Tibial artery (tissue), 4 donors: ENCODE results near the gene C1QTNF2.

Source experiments
- DNase-seq, 2 donors: peaks; one replicate each; pipeline ENCODE4 v3.0.0-alpha.2; 2019
- H3K27ac ChIP-seq, 2 donors: fragments of 200-600 bp; sonication (generic) in 1 of 2; 1 replicate in 1 of 2; 2 replicates in 1 of 2; pipeline ENCODE4 v1.5.1; 2018 to 2019; ENCODE audit warnings: mild to moderate bottlenecking in 1 of 2
- H3K27me3 ChIP-seq, 2 donors: fragments of 200-600 bp; sonication (generic) in 1 of 2; one replicate each; pipeline versions ENCODE4 v1.5.1 to v1.6.0; 2016 to 2019
- H3K36me3 ChIP-seq, 3 donors: fragments of 200-600 bp; sonication (generic) in 2 of 3; one replicate each; pipeline ENCODE4 v1.5.1; 2016 to 2019; ENCODE audit warnings: mild to moderate bottlenecking in 2 of 3
- H3K4me1 ChIP-seq, 4 donors: fragments of 200-600 bp; sonication (generic) in 2 of 4; 1 replicate in 3 of 4; 2 replicates in 1 of 4; pipeline ENCODE4 v1.5.1; 2016 to 2019
- H3K4me3 ChIP-seq, 2 donors: fragments of 200-600 bp; sonication (generic) in 1 of 2; 1 replicate in 1 of 2; 2 replicates in 1 of 2; pipeline ENCODE4 v1.5.1; 2018 to 2019; ENCODE audit warnings: mild to moderate bottlenecking in 2 of 2
- H3K9me3 ChIP-seq, 3 donors: fragments of 200-600 bp; sonication (generic) in 1 of 3; one replicate each; pipeline ENCODE4 v1.5.1; 2016 to 2019
- CTCF ChIP-seq, 2 experiments: fragments of 200-600 bp in 1 of 2; fragments of 450-650 bp in 1 of 2; IDR thresholded peaks; one replicate each; pipeline ENCODE4 v1.5.1; 2017 to 2019; ENCODE audit warnings: antibody characterized with exemption in 2 of 2, mild to moderate bottlenecking in 1 of 2, moderate library complexity in 1 of 2
- intact Hi-C: fragments of 100-400 bp; cut with DNase I; formaldehyde crosslinking; loops from one replicate; pipeline ENCODE4 v1.15.0; 2023; ENCODE audit warnings: low total_unique reads

Gene C1QTNF2

GRCh38 chr5:160399402-160400353, 29.3 kb upstream of the C1QTNF2 start, which contains the start of gene FAM200C:
Gene FAM200C (minus strand): TSS chr5:160400054. CDS start chr5:160395490, 4,564 bp downstream.
- intact Hi-C loops, result no loop called here
- TF ChIP-seq CTCF (IDR thresholded peaks at IDR 0.05), result no peak
- DNase-seq, result peak; percentile 91 to 95

GRCh38 chr5:160398806-160399205, 28.4 kb upstream of the C1QTNF2 start:
- Histone ChIP-seq H3K4me3 (peak overlapping the region; percentile 62 to 70), H3K27me3 (no peaks in the 10 kb centered on the region), H3K4me1 (peaks cover 0 to 46% (median 30%) of the 10 kb centered on the region in 4 donors), H3K36me3 (peaks cover 15 to 24% (median 23%) of the 10 kb centered on the region in 3 donors), H3K27ac (peak overlapping the region; percentile 87 to 91), H3K9me3 (no peaks in the 10 kb centered on the region)
- no peak for DNase-seq
- intact Hi-C loops, result no loop called here
- TF ChIP-seq CTCF (IDR thresholded peaks at IDR 0.05), result no peak

More at GRCh38 chr5:160399402-160400353, 29.3 kb upstream of the C1QTNF2 start, which contains the start of gene FAM200C:
- Histone ChIP-seq H3K27ac (peak within 1 kb of the TSS; percentile 87 to 91), H3K36me3 (peaks cover 23 to 33% (median 32%) of the 10 kb centered on the region in 3 donors), H3K4me3 (peak within 1 kb of the TSS; percentile 62 to 70), H3K4me1 (peaks cover 0 to 38% (median 27%) of the 10 kb centered on the region in 4 donors), H3K9me3 (no peaks in the 10 kb centered on the region), H3K27me3 (no peaks in the 10 kb centered on the region)

GRCh38 chr5:160397492-160397891, 27.1 kb upstream of the C1QTNF2 start:
- intact Hi-C loops, result no loop called here
- no peak for TF ChIP-seq CTCF (IDR thresholded peaks at IDR 0.05)
- Histone ChIP-seq H3K4me3 (no peak overlapping the region), H3K27me3 (no peaks in the 10 kb centered on the region), H3K36me3 (peaks cover 3 to 11% (median 10%) of the 10 kb centered on the region in 3 donors), H3K27ac (peak overlapping the region in 1 of 2 donors; percentile 23), H3K9me3 (no peaks in the 10 kb centered on the region), H3K4me1 (peaks cover 0 to 49% (median 33%) of the 10 kb centered on the region in 4 donors)
- DNase-seq, result no peak

GRCh38 chr5:160395111-160395510, 24.7 kb upstream of the C1QTNF2 start:
- H3K9me3 ChIP-seq, result no peaks in the 10 kb centered on the region
- H3K4me3 ChIP-seq, result no peak overlapping the region
- H3K36me3 ChIP-seq, result no peaks in the 10 kb centered on the region
- no peaks in the 10 kb centered on the region for H3K27me3 ChIP-seq
- intact Hi-C loops, result no loop called here
- H3K27ac ChIP-seq, result no peak overlapping the region
- peaks cover 0 to 48% (median 31%) of the 10 kb centered on the region in 4 donors for H3K4me1 ChIP-seq
- TF ChIP-seq CTCF (IDR thresholded peaks at IDR 0.05), result no peak
- no peak for DNase-seq

GRCh38 chr5:160390787-160391696, 20.6 kb upstream of the C1QTNF2 start:
- peaks cover 0 to 9% (median 0%) of the 10 kb centered on the region in 3 donors for H3K36me3 ChIP-seq
- H3K4me3 ChIP-seq, result no peak overlapping the region
- H3K9me3 ChIP-seq, result peaks cover 0 to 12% (median 12%) of the 10 kb centered on the region in 3 donors
- TF ChIP-seq CTCF (IDR thresholded peaks at IDR 0.05), result peak; percentile 55 to 60
- H3K27ac ChIP-seq, result no peak overlapping the region
- peaks cover 0 to 17% (median 6%) of the 10 kb centered on the region in 4 donors for H3K4me1 ChIP-seq
- DNase-seq, result no peak
- no peaks in the 10 kb centered on the region for H3K27me3 ChIP-seq
- intact Hi-C loops, result no loop called here
